SK-N-SH (cell line): ENCODE data around the gene ELP1. TPM values are rescaled to one million over a fixed set of nuclear protein-coding genes. Genes with fewer than 3 reads are reported as not detected.

Experiments
- CTCF ChIA-PET: fragments of 300-600, 350-600 bp; formaldehyde crosslinking; extraction: SDS; loops from one replicate; lab custom pipeline; 2021; lab: Yijun Ruan, JAX
- POLR2A ChIA-PET: fragments of 350-600 bp; sonication (Branson Sonifier 250); formaldehyde crosslinking; extraction: SDS; loops from one replicate; lab custom pipeline; 2020; ENCODE audit warnings: antibody characterized with exemption, inconsistent platforms; lab: Yijun Ruan, JAX
- DNase-seq: peaks from one replicate; pipeline ENCODE4 v3.0.0; 2012
- H2AFZ ChIP-seq: fragments of 200-600 bp; sonication (generic); 2 replicates; pipeline ENCODE4 v1.8.1; 2016; ENCODE audit warnings: antibody characterized with exemption, mild to moderate bottlenecking, low read depth
- H3F3A ChIP-seq: fragments of 200-600 bp; sonication (generic); replicated peaks from 2 replicates; pipeline ENCODE3; 2016; ENCODE audit warnings: antibody characterized with exemption, mild to moderate bottlenecking; ENCODE audit not compliant: insufficient read depth
- H3K27ac ChIP-seq, 2 experiments: fragments of 200-500 bp in 1 of 2; fragments of 200-600 bp in 1 of 2; sonication (Bioruptor generic) in 1 of 2; sonication (generic), shearing (Covaris generic) in 1 of 2; 2 replicates each; pipeline versions ENCODE4 v1.5.1 to v1.6.1; 2014 to 2016; ENCODE audit warnings: low read depth in 2 of 2, inconsistent platforms in 1 of 2, low read length in 1 of 2, mild to moderate bottlenecking in 1 of 2, mixed read lengths in 1 of 2
- H3K27me3 ChIP-seq: fragments of 200-600 bp; sonication (generic), shearing (Covaris generic); 2 replicates; pipeline ENCODE4 v1.6.1; 2016; ENCODE audit warnings: mixed run types; ENCODE audit not compliant: insufficient read depth
- H3K36me3 ChIP-seq, 2 experiments: fragments of 200-500 bp in 1 of 2; fragments of 200-600 bp in 1 of 2; sonication (Bioruptor generic) in 1 of 2; sonication (generic) in 1 of 2; replicated peaks in 1 of 2; 2 replicates each; pipeline versions ENCODE3 to v1.5.1; 2014 to 2016; ENCODE audit warnings: low read length in 1 of 2, mild to moderate bottlenecking in 1 of 2; ENCODE audit not compliant: insufficient read depth in 2 of 2, control insufficient read depth in 1 of 2
- H3K4me1 ChIP-seq, 2 experiments: fragments of 200-500 bp in 1 of 2; fragments of 200-600 bp in 1 of 2; sonication (Bioruptor generic) in 1 of 2; sonication (generic), shearing (Covaris generic) in 1 of 2; 2 replicates each; pipeline versions ENCODE4 v1.5.1 to v1.6.1; 2014 to 2016; ENCODE audit warnings: low read depth in 1 of 2, low read length in 1 of 2, mixed run types in 1 of 2; ENCODE audit not compliant: insufficient read depth in 2 of 2, control insufficient read depth in 1 of 2
- H3K4me2 ChIP-seq: fragments of 200-600 bp; sonication (generic), shearing (Covaris generic); 2 replicates; pipeline ENCODE4 v1.6.1; 2017; ENCODE audit warnings: mixed run types
- H3K4me3 ChIP-seq, 2 experiments: fragments of 200-500 bp in 1 of 2; fragments of 200-600 bp in 1 of 2; sonication (Bioruptor generic) in 1 of 2; sonication (generic), shearing (Covaris generic) in 1 of 2; 2 replicates each; pipeline versions ENCODE4 v1.5.1 to v1.8.1; 2014 to 2016; ENCODE audit warnings: low read depth in 2 of 2, inconsistent platforms in 1 of 2, low read length in 1 of 2, mild to moderate bottlenecking in 1 of 2, mixed read lengths in 1 of 2, moderate library complexity in 1 of 2
- H3K79me2 ChIP-seq: fragments of 200-600 bp; sonication (generic); 2 replicates; pipeline ENCODE4 v1.8.1; 2017; ENCODE audit warnings: mild to moderate bottlenecking; ENCODE audit not compliant: insufficient read depth
- H3K9ac ChIP-seq: fragments of 200-600 bp; sonication (generic); 2 replicates; pipeline ENCODE4 v1.6.1; 2017; ENCODE audit warnings: mixed run types
- H3K9me2 ChIP-seq: fragments of 200-600 bp; sonication (generic); 2 replicates; pipeline ENCODE4 v1.6.1; 2017; ENCODE audit warnings: mixed run types
- H3K9me3 ChIP-seq: fragments of 200-600 bp; sonication (generic); 2 replicates; pipeline ENCODE4 v1.6.1; 2017; ENCODE audit warnings: mixed run types, mild to moderate bottlenecking, moderate library complexity
- H4K20me1 ChIP-seq: fragments of 200-600 bp; sonication (generic); 2 replicates; pipeline ENCODE4 v1.6.1; 2017; ENCODE audit warnings: mild to moderate bottlenecking, mixed run types; ENCODE audit not compliant: insufficient read depth
- CHD2 ChIP-seq: fragments of 150-350 bp; IDR thresholded peaks from 2 replicates; pipeline ENCODE4 v1.6.1; 2018; ENCODE audit warnings: low read length; ENCODE audit not compliant: partially characterized antibody
- EP300 ChIP-seq, 2 experiments: IDR thresholded peaks; 2 replicates each; pipeline versions ENCODE4 v1.4.0 to v1.6.1; 2012; ENCODE audit warnings: borderline replicate concordance in 1 of 2, low read depth in 1 of 2, low read length in 1 of 2
- FOSL2 ChIP-seq: IDR thresholded peaks from 2 replicates; pipeline ENCODE4 v1.4.0; 2012; ENCODE audit warnings: low read depth, mild to moderate bottlenecking, moderate library complexity, borderline replicate concordance
- GATA2 ChIP-seq: sonication (generic); formaldehyde crosslinking; IDR thresholded peaks from 2 replicates; pipeline ENCODE4 v1.5.0; 2020; ENCODE audit warnings: mild to moderate bottlenecking, missing genetic modification reagents
- MEF2A ChIP-seq: IDR thresholded peaks from 2 replicates; pipeline ENCODE4 v1.4.0; 2012; ENCODE audit warnings: low read depth, borderline replicate concordance
- RAD21 ChIP-seq: IDR thresholded peaks from 2 replicates; pipeline ENCODE4 v1.6.1; 2012; ENCODE audit warnings: mild to moderate bottlenecking, low read length
- TAF1 ChIP-seq: IDR thresholded peaks from 2 replicates; pipeline ENCODE4 v1.6.1; 2012; ENCODE audit warnings: low read depth, mild to moderate bottlenecking, low read length, moderate library complexity, borderline replicate concordance
- TEAD4 ChIP-seq: IDR thresholded peaks from 2 replicates; pipeline ENCODE4 v1.4.0; 2012; ENCODE audit warnings: mild to moderate bottlenecking, borderline replicate concordance; ENCODE audit not compliant: insufficient read depth
- YY1 ChIP-seq: IDR thresholded peaks from 2 replicates; pipeline ENCODE4 v1.4.0; 2012; ENCODE audit warnings: low read depth, mild to moderate bottlenecking
- WGBS: methylation state at CpG from one replicate; pipeline ENCODE4 v1.1.6; 2017; ENCODE audit warnings: low lambda C conversion rate; 5-methylcytosine and 5-hydroxymethylcytosine counted together
- polyA plus RNA-seq, 3 experiments: library from polyadenylated mRNA; depleted of rRNA; stranded (reverse); fragments of >200 nt; gene quantifications; 2 replicates each; pipeline ENCODE4 v1.2.3, GENCODE V29; 2012
- TF ChIP-seq, protein P1 (sequence below): IDR thresholded peaks from 2 replicates; pipeline ENCODE4 v1.4.0; 2012; ENCODE audit warnings: low read depth

The ELP1 gene
- polyA plus RNA-seq, 1 of the 3 experiments (the other 2 are of a cell fraction): 19.1 TPM

DNA sequence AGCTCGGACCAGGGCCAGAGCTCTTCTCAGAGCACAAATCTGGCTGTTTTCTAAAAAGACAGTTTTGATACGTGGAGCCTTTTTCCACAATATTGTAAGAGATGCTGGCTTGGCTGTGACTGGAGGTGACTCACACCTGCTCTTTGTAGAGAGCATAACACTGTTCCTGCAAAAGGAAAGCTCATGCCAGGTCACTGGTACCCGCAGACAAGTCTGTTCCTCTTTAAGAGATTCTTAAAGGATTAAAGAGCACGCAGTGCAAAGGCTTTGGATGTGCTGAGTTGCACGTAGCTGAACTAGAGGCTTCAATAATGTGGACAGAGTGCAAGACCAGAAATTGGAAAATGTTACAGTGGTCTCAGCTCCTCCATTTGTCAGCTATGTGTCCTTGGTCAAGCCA lies 97.1 kb downstream of the ELP1 start:
- TF ChIP-seq GATA2 (CRISPR knock-in tag) (no peak), CHD2 (no peak), TEAD4 (no peak), MEF2A (no peak)
- TF ChIP-seq, all 33 proteins: peak for 0
- H3F3A ChIP-seq: no peaks in the 10 kb centered on the region
- H3K27ac ChIP-seq: no peak overlapping the region
- no peaks in the 10 kb centered on the region for H3K9me2 ChIP-seq
- H3K4me2 ChIP-seq: no peak overlapping the region
- no peaks in the 10 kb centered on the region for H3K9me3 ChIP-seq
- CTCF ChIA-PET: interaction anchor here (1.3 kb wide), 1 partner anchor 1371 kb away, joined by 3 read pairs; no protein-coding TSS in a partner anchor
- H3K4me1 ChIP-seq: no peaks in the 10 kb centered on the region
- DNase-seq: no peak
- no peaks in the 10 kb centered on the region for H3K36me3 ChIP-seq
- WGBS: 54% methylated on average over 5 of the region's 5 CpGs
- no peaks in the 10 kb centered on the region for H3K79me2 ChIP-seq
- POLR2A ChIA-PET: no interaction called here
- H3K4me3 ChIP-seq: no peak overlapping the region
- H2AFZ ChIP-seq: no peak overlapping the region
- no peaks in the 10 kb centered on the region; the same call in 1 of the 2 replicates for H3K27me3 ChIP-seq
- no peak overlapping the region for H3K9ac ChIP-seq
- no peaks in the 10 kb centered on the region for H4K20me1 ChIP-seq

DNA sequence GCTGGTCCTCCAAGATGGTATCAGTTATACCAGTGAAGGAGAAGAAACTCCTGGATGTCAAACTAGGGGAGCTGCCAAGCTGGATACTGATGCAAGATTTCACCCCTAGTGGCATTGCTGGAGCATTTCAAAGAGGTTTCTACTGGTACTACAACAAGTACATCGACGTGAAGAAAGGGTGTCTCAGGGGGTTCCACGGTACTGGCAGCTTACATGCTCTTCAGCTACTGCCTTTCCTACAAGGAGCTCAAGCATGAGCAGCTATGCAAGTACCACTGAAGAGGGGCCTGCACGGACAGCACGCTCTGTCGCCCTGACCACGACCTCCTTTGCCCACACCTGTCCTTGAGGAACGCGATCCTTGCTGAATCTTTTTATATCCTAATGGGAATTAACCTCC lies 97.6 kb downstream of the ELP1 start:
- H3F3A ChIP-seq: no peaks in the 10 kb centered on the region
- CTCF ChIA-PET: interaction anchor here (0.7 to 1.3 kb wide), 2 partner anchors 75 to 1370 kb away, joined by 3 to 4 read pairs; no protein-coding TSS in a partner anchor
- H3K4me3 ChIP-seq: no peak overlapping the region
- no peaks in the 10 kb centered on the region for H4K20me1 ChIP-seq
- H3K9ac ChIP-seq: no peak overlapping the region
- no peaks in the 10 kb centered on the region for H3K4me1 ChIP-seq
- H3K4me2 ChIP-seq: no peak overlapping the region
- 85% methylated on average over 9 of the region's 9 CpGs for WGBS
- no peaks in the 10 kb centered on the region; the same call in 1 of the 2 replicates for H3K27me3 ChIP-seq
- DNase-seq: no peak
- no peaks in the 10 kb centered on the region for H3K36me3 ChIP-seq
- no peaks in the 10 kb centered on the region for H3K9me2 ChIP-seq
- H3K79me2 ChIP-seq: no peaks in the 10 kb centered on the region
- TF ChIP-seq TAF1 (no peak), YY1 (no peak), FOSL2 (no peak)
- H3K27ac ChIP-seq: no peak overlapping the region
- POLR2A ChIA-PET: no interaction called here
- no peaks in the 10 kb centered on the region for H3K9me3 ChIP-seq
- no peak overlapping the region for H2AFZ ChIP-seq

DNA sequence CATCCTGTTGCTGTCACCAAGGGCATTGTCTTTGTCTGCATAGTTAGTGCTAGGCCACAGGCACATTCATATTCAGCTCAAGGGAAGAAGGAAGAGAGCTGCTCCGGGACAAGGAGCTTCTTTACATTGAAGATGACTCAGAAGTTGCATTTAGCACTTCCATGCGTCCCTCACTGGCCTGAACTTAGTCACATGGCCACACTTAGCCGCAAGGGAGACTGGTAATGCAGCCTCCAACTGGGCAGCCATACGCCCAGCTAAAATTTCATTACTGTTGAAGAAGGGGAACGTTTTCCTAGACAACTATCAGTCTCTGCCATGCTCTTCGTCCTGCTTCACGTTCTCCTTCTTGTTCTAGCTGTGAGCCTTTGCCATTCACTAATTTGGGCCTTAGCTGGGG lies 98.1 kb downstream of the ELP1 start:
- H3K4me3 ChIP-seq: no peak overlapping the region
- TF ChIP-seq, protein P1, sequence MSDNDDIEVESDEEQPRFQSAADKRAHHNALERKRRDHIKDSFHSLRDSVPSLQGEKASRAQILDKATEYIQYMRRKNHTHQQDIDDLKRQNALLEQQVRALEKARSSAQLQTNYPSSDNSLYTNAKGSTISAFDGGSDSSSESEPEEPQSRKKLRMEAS: no peak
- no peak for TF ChIP-seq RAD21
- TF ChIP-seq EP300 (IDR thresholded peaks at IDR 0.05; ENCODE audit: borderline replicate concordance in 1 of 2, low read depth in 1 of 2, low read length in 1 of 2): no peak
- no peak overlapping the region for H3K9ac ChIP-seq
- POLR2A ChIA-PET: no interaction called here
- no peak overlapping the region for H3K27ac ChIP-seq
- H3K79me2 ChIP-seq: no peaks in the 10 kb centered on the region
- no peaks in the 10 kb centered on the region; the same call in 1 of the 2 replicates for H3K27me3 ChIP-seq
- H3K9me2 ChIP-seq: no peaks in the 10 kb centered on the region
- no peak for DNase-seq
- CTCF ChIA-PET: interaction anchor here (0.7 to 1.3 kb wide), 2 partner anchors 74 to 1370 kb away, joined by 3 to 4 read pairs; no protein-coding TSS in a partner anchor
- H3K36me3 ChIP-seq: no peaks in the 10 kb centered on the region
- H3K4me2 ChIP-seq: no peak overlapping the region
- H3K4me1 ChIP-seq: no peaks in the 10 kb centered on the region
- no peak overlapping the region for H2AFZ ChIP-seq
- H3F3A ChIP-seq: no peaks in the 10 kb centered on the region
- no peaks in the 10 kb centered on the region for H3K9me3 ChIP-seq
- no peaks in the 10 kb centered on the region for H4K20me1 ChIP-seq
- 45% methylated on average over 7 of the region's 7 CpGs for WGBS
